ENCODE data around the gene TMEM120B.

GRCh38 chr12:121774968-121775474 lies 62.5 kb downstream of the TMEM120B start:
- no peak for TF ChIP-seq CTCF (conservative IDR thresholded peaks at IDR 0.05; ENCODE audit: low read depth, low read length)
- TF ChIP-seq EZH2 (IDR thresholded peaks at IDR 0.05; ENCODE audit: low read length, unreplicated experiment): no peak
- TF ChIP-seq EZH2phosphoT487 (IDR thresholded peaks at IDR 0.05; ENCODE audit: borderline replicate concordance, low read length): no peak
